Endothelial cell of umbilical vein (primary cell): Measurements from ENCODE around the gene HDAC3. TPM values are rescaled to one million over a fixed set of nuclear protein-coding genes. Genes with fewer than 3 reads are reported as not detected.

ENCODE experiments used
- BruUV-seq: library from RNA; stranded (reverse); fragments of 400-500 nt; replicated peaks from 2 replicates; lab custom pipeline; 2021; lab: Mats Ljungman, UMichigan
- CTCF ChIA-PET: fragments of 300-600, 350-600 bp; sonication (Branson Sonifier 250); formaldehyde crosslinking; loops from one replicate; lab custom pipeline; 2021; ENCODE audit warnings: antibody characterized with exemption, inconsistent platforms; lab: Charles Lee
- POLR2A ChIA-PET: fragments of 300-600, 350-600 bp; sonication (Branson Sonifier 250); formaldehyde crosslinking; loops from one replicate; lab custom pipeline; 2021; ENCODE audit warnings: antibody characterized with exemption, inconsistent platforms; lab: Charles Lee
- DNase-seq: peaks from one replicate; pipeline ENCODE4 v3.0.0-alpha.2; 2011; ENCODE audit warnings: low read depth, low spot score
- FAIRE-seq: peaks from 2 replicates; lab custom pipeline; 2011; peaks lifted over from hg19 to GRCh38; lab: Jason Lieb, UNC
- H2AFZ ChIP-seq: 2 replicates; pipeline ENCODE4 v1.6.0; 2012; ENCODE audit warnings: low read depth, low read length, control low read depth, inconsistent platforms
- H3K27ac ChIP-seq: 2 replicates; pipeline ENCODE4 v1.5.1; 2011; ENCODE audit warnings: low read depth, mild to moderate bottlenecking, control low read depth, low read length, moderate library complexity; ENCODE audit not compliant: insufficient read depth
- H3K27me3 ChIP-seq, 2 experiments: 2 replicates each; pipeline versions ENCODE4 v1.6.0 to v1.6.1; 2011; ENCODE audit warnings: low read length in 2 of 2, mixed read lengths in 1 of 2; ENCODE audit not compliant: control insufficient read depth in 2 of 2, insufficient read depth in 2 of 2
- H3K36me3 ChIP-seq, 2 experiments: 2 replicates in 1 of 2; 3 replicates in 1 of 2; pipeline ENCODE4 v1.5.1; 2011; ENCODE audit warnings: low read length in 2 of 2, mild to moderate bottlenecking in 1 of 2, moderate library complexity in 1 of 2; ENCODE audit not compliant: control insufficient read depth in 2 of 2, insufficient read depth in 2 of 2; ENCODE audit errors: extremely low read depth in 1 of 2
- H3K4me1 ChIP-seq: 3 replicates; pipeline ENCODE4 v1.5.1; 2011; ENCODE audit warnings: mild to moderate bottlenecking, low read length; ENCODE audit not compliant: control insufficient read depth, insufficient read depth; ENCODE audit errors: extremely low read depth
- H3K4me2 ChIP-seq: 2 replicates; pipeline ENCODE4 v1.6.1; 2011; ENCODE audit warnings: low read length, control low read depth, mixed read lengths; ENCODE audit not compliant: insufficient read depth
- H3K4me3 ChIP-seq, 3 experiments: fragments of 200-600 bp in 1 of 3; sonication (generic), shearing (Covaris generic) in 1 of 3; replicated peaks in 1 of 3; 2 replicates each; pipeline ENCODE4 v1.5.1; 2011 to 2016; ENCODE audit warnings: control low read depth in 3 of 3, low read length in 3 of 3, mild to moderate bottlenecking in 2 of 3, inconsistent platforms in 1 of 3, low read depth in 1 of 3, moderate library complexity in 1 of 3; ENCODE audit not compliant: insufficient read depth in 1 of 3
- H3K79me2 ChIP-seq: 2 replicates; pipeline ENCODE4 v1.6.0; 2012; ENCODE audit warnings: low read length, inconsistent platforms; ENCODE audit not compliant: control insufficient read depth, insufficient read depth
- H3K9ac ChIP-seq: replicated peaks from 2 replicates; pipeline ENCODE3; 2011; ENCODE audit warnings: low read length, control low read depth; ENCODE audit not compliant: insufficient read depth; ENCODE audit errors: extremely low read depth
- H3K9me1 ChIP-seq: replicated peaks from 3 replicates; pipeline ENCODE4 v1.6.0; 2011; ENCODE audit warnings: mild to moderate bottlenecking, low read length; ENCODE audit not compliant: control insufficient read depth, insufficient read depth; ENCODE audit errors: extremely low read depth
- H3K9me3 ChIP-seq: replicated peaks from 2 replicates; pipeline ENCODE4 v1.5.1; 2012; ENCODE audit warnings: low read length, inconsistent platforms; ENCODE audit not compliant: control insufficient read depth, insufficient read depth
- H4K20me1 ChIP-seq: replicated peaks from 2 replicates; pipeline ENCODE3; 2011; ENCODE audit warnings: mild to moderate bottlenecking, low read length; ENCODE audit not compliant: control insufficient read depth, insufficient read depth; ENCODE audit errors: extremely low read depth
- EZH2 ChIP-seq: IDR thresholded peaks from 2 replicates; pipeline ENCODE4 v1.6.1; 2012; ENCODE audit warnings: borderline replicate concordance, low read depth, mild to moderate bottlenecking, moderate library complexity, low read length, inconsistent platforms; ENCODE audit not compliant: severe bottlenecking
- FOS ChIP-seq: IDR thresholded peaks from 2 replicates; pipeline ENCODE4 v1.6.1; 2011; ENCODE audit warnings: mild to moderate bottlenecking, low read length, moderate library complexity, borderline replicate concordance; ENCODE audit not compliant: insufficient read depth
- GATA2 ChIP-seq: IDR thresholded peaks from 2 replicates; pipeline ENCODE4 v1.7.0; 2011; ENCODE audit warnings: low read depth, mild to moderate bottlenecking, moderate library complexity, mixed read lengths, low read length; ENCODE audit not compliant: insufficient read length, insufficient read depth
- JUN ChIP-seq: IDR thresholded peaks from 2 replicates; pipeline ENCODE4 v1.6.1; 2011; ENCODE audit warnings: borderline replicate concordance, low read depth; ENCODE audit not compliant: insufficient read length, insufficient read depth
- MYC ChIP-seq: IDR thresholded peaks from one replicate; pipeline ENCODE4 v1.6.1; 2011; ENCODE audit warnings: mild to moderate bottlenecking, low read depth, low read length
- POLR2A ChIP-seq: IDR thresholded peaks from 2 replicates; pipeline ENCODE4 v1.6.1; 2012; ENCODE audit warnings: low read depth, mild to moderate bottlenecking, control low read depth, low read length
- POLR2AphosphoS5 ChIP-seq: IDR thresholded peaks from 2 replicates; pipeline ENCODE4 v1.6.1; 2012; ENCODE audit warnings: low read depth, mild to moderate bottlenecking, control low read depth, low read length, moderate library complexity; ENCODE audit not compliant: insufficient read depth
- dilution Hi-C: fragments of 300-500 bp; cut with MboI; formaldehyde crosslinking; loops from one replicate; pipeline ENCODE4 v1.15.0; 2019; ENCODE audit warnings: low sequenced_read_pairs; ENCODE audit not compliant: extremely low pct_ligation_motif_present
- intact Hi-C: fragments of 100-400 bp; cut with micrococcal nuclease; formaldehyde crosslinking; loops from one replicate; pipeline ENCODE4 v1.10.0; 2022
- polyA plus RNA-seq, 4 experiments: library from polyadenylated mRNA; depleted of rRNA in 3 of 4; stranded (reverse) in 3 of 4; unstranded in 1 of 4; fragments of >200 nt; gene quantifications; 2 replicates each; pipeline versions ENCODE4 v1.2.1 to v1.2.3, GENCODE V29; 2011 to 2012; ENCODE audit warnings: missing spikeins in 1 of 4
- total RNA-seq: library from RNA; stranded (reverse); gene quantifications from 2 replicates; pipeline ENCODE4 v1.2.3, GENCODE V29; 2021
- TF ChIP-seq, protein P1 (sequence below): IDR thresholded peaks from 2 replicates; pipeline ENCODE4 v1.6.1; 2011; ENCODE audit not compliant: insufficient read depth, insufficient read length
- TF ChIP-seq, protein P2 (sequence below), 2 donors: IDR thresholded peaks; 1 replicate in 1 of 2; 2 replicates in 1 of 2; pipeline ENCODE4 v1.5.1; 2011; ENCODE audit warnings: low read length in 2 of 2, mild to moderate bottlenecking in 2 of 2, moderate library complexity in 2 of 2, control low read depth in 1 of 2, inconsistent platforms in 1 of 2, low read depth in 1 of 2; ENCODE audit not compliant: insufficient read depth in 1 of 2; ENCODE audit errors: extremely low read depth in 1 of 2

HDAC3 gene
- total and polyA plus RNA-seq, 2 donors (not counting 3 experiments of a cell fraction or from before 2014, with no cell fraction given), result 58.5 to 75.5 TPM

DNA sequence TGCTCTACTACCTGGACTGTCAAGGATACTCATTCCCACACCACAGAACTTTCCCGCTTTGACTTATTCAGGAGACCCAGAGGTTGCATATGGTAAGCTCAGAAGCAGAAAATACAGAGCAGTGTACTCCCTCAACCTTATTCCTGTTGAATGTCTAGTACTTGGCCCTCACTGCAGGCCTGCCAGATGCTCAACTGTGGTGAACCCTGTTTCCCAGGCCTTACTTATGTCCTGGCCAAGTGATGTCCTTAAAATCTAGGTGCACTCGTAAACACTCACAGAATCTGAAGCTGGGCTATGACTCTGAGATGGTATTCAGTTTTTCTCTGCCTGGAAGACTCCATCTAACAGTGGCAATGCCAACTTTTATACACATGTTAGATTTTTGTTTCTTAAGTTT is 38.8 kb downstream of the HDAC3 start:
- FAIRE-seq (no peak), DNase-seq (no peak)
- intact Hi-C loops (no loop called here), dilution Hi-C loops (no loop called here)
- H3K27ac ChIP-seq, result no peak overlapping the region
- no TSS peak for BruUV-seq
- TF ChIP-seq JUN (no peak), POLR2A (no peak), EZH2 (no peak), MYC (no peak), GATA2 (no peak), FOS (no peak), POLR2AphosphoS5 (no peak)
- TF ChIP-seq, protein P1, sequence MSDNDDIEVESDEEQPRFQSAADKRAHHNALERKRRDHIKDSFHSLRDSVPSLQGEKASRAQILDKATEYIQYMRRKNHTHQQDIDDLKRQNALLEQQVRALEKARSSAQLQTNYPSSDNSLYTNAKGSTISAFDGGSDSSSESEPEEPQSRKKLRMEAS, result no peak
- TF ChIP-seq, protein P2, sequence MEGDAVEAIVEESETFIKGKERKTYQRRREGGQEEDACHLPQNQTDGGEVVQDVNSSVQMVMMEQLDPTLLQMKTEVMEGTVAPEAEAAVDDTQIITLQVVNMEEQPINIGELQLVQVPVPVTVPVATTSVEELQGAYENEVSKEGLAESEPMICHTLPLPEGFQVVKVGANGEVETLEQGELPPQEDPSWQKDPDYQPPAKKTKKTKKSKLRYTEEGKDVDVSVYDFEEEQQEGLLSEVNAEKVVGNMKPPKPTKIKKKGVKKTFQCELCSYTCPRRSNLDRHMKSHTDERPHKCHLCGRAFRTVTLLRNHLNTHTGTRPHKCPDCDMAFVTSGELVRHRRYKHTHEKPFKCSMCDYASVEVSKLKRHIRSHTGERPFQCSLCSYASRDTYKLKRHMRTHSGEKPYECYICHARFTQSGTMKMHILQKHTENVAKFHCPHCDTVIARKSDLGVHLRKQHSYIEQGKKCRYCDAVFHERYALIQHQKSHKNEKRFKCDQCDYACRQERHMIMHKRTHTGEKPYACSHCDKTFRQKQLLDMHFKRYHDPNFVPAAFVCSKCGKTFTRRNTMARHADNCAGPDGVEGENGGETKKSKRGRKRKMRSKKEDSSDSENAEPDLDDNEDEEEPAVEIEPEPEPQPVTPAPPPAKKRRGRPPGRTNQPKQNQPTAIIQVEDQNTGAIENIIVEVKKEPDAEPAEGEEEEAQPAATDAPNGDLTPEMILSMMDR (IDR thresholded peaks at IDR 0.05; ENCODE audit: extremely low read depth in 1 of 2, insufficient read depth in 1 of 2, low read depth in 1 of 2, low read length in 2 of 2), result no peak
- ChIA-PET POLR2A (no interaction called here), CTCF (interaction anchor here (1.1 to 3.3 kb wide), 7 partner anchors 15 to 44 kb away, joined by 3 to 53 read pairs (median 3); partner anchors contain the start of genes DIAPH1, HDAC3 and RELL2)
- no peak overlapping the region for H3K4me3 ChIP-seq
- H3K27me3 ChIP-seq, result no peaks in the 10 kb centered on the region
- no peaks in the 10 kb centered on the region for H3K9me3 ChIP-seq
- no peaks in the 10 kb centered on the region for H3K9me1 ChIP-seq
- H3K36me3 ChIP-seq, result no peaks in the 10 kb centered on the region
- H3K4me2 ChIP-seq, result no peak overlapping the region
- H2AFZ ChIP-seq, result no peak overlapping the region
- H3K4me1 ChIP-seq, result peaks cover 16% of the 10 kb centered on the region
- H3K79me2 ChIP-seq, result peaks cover 41% of the 10 kb centered on the region
- H4K20me1 ChIP-seq, result no peaks in the 10 kb centered on the region
- H3K9ac ChIP-seq, result no peak overlapping the region
